Testis (tissue), 2 donors: ENCODE results near the gene PPP2R2C.

Experiments used
- POLR2A ChIP-seq: fragments of 450-650 bp; IDR thresholded peaks from one replicate; pipeline ENCODE4 v1.6.1; 2017; ENCODE audit warnings: antibody characterized with exemption, mild to moderate bottlenecking, moderate library complexity
- TF ChIP-seq, protein P1 (sequence below), 3 experiments: fragments of 450-650 bp in 2 of 3; fragments of 200-600 bp in 1 of 3; sonication (generic) in 1 of 3; IDR thresholded peaks; one replicate each; pipeline ENCODE4 v1.5.1; 2016 to 2019; ENCODE audit warnings: antibody characterized with exemption in 3 of 3, mild to moderate bottlenecking in 2 of 3, moderate library complexity in 1 of 3

DNA sequence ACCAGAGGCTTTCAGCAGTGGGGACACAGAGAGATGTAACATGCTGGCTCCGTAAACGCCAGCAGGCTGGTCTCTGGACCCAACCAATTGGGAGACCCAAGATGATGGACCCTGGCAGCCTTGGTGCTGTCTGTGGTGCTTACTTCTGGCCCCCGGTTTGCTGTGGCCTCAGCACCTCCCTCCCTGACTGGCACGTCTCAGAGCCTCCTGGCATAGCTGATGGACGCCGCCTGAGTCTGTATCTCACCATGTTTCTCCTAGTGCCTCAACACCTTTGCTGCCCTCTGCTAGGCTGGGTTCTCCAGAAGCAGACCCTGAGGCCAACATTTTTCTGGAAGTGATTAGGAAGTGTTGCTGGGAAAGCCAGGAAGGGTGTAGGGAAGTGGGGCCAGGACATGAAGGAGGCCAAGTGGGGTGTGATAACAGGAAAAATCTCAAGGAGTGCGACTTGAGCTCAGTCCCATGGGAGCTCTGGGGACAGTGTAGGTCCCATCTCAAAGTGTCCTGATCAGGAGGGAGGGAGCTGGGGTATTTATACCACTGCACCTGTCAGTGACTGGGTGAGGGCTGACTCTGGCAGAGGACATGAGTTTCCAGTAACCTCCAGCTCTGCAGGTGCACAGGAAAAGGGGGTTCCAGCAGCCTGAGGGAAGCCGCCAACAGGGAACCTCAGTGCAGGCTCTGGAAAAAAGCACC is 31.8 kb downstream of the PPP2R2C start:
- TF ChIP-seq, protein P1, sequence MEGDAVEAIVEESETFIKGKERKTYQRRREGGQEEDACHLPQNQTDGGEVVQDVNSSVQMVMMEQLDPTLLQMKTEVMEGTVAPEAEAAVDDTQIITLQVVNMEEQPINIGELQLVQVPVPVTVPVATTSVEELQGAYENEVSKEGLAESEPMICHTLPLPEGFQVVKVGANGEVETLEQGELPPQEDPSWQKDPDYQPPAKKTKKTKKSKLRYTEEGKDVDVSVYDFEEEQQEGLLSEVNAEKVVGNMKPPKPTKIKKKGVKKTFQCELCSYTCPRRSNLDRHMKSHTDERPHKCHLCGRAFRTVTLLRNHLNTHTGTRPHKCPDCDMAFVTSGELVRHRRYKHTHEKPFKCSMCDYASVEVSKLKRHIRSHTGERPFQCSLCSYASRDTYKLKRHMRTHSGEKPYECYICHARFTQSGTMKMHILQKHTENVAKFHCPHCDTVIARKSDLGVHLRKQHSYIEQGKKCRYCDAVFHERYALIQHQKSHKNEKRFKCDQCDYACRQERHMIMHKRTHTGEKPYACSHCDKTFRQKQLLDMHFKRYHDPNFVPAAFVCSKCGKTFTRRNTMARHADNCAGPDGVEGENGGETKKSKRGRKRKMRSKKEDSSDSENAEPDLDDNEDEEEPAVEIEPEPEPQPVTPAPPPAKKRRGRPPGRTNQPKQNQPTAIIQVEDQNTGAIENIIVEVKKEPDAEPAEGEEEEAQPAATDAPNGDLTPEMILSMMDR (IDR thresholded peaks at IDR 0.05) = no peak
- no peak for TF ChIP-seq POLR2A
